IMR-90 (cell line): Measurements from ENCODE around the gene PRMT7. TPM values are rescaled to one million over a fixed set of nuclear protein-coding genes. Genes with fewer than 3 reads are reported as not detected.

Source experiments
- ATAC-seq: fragments of 200-7000 bp; cut with Tn5 transposase; 2 replicates; pipeline ENCODE4 v1.9.1; 2020; ENCODE audit warnings: low read depth, mild to moderate bottlenecking, moderate library complexity
- BruUV-seq: library from RNA; stranded (reverse); fragments of 400-500 nt; replicated peaks from 2 replicates; lab custom pipeline; 2021; lab: Mats Ljungman, UMichigan
- CTCF ChIA-PET: fragments of 300-600 bp; formaldehyde crosslinking; extraction: SDS; loops from one replicate; lab custom pipeline; 2021; ENCODE audit warnings: antibody characterized with exemption; lab: Yijun Ruan, JAX
- POLR2A ChIA-PET: fragments of 300-600 bp; sonication (Branson Sonifier 250); formaldehyde crosslinking; loops from one replicate; lab custom pipeline; 2022; ENCODE audit warnings: antibody characterized with exemption; ENCODE audit not compliant: unreplicated experiment; lab: Charles Lee
- DNase-seq: peaks from one replicate; pipeline ENCODE4 v3.0.0; 2013
- H2AFZ ChIP-seq: replicated peaks from 2 replicates; pipeline ENCODE3; 2013; ENCODE audit warnings: low read length, mild to moderate bottlenecking; ENCODE audit not compliant: poor library complexity
- H2AK5ac ChIP-seq: 2 replicates; pipeline ENCODE4 v1.6.1; 2013; ENCODE audit warnings: low read depth, low read length, inconsistent platforms
- H2AK9ac ChIP-seq: replicated peaks from 2 replicates; pipeline ENCODE3; 2013; ENCODE audit warnings: mild to moderate bottlenecking, low read depth, low read length, moderate library complexity; ENCODE audit not compliant: poor library complexity
- H2BK120ac ChIP-seq: 2 replicates; pipeline ENCODE4 v1.6.1; 2013; ENCODE audit warnings: low read depth, low read length, inconsistent platforms
- H2BK15ac ChIP-seq: 3 replicates; pipeline ENCODE4 v1.6.1; 2013; ENCODE audit warnings: low read depth, low read length, inconsistent platforms
- H2BK20ac ChIP-seq: 2 replicates; pipeline ENCODE4 v1.6.1; 2013; ENCODE audit warnings: low read depth, mild to moderate bottlenecking, inconsistent platforms, low read length, moderate library complexity
- H2BK5ac ChIP-seq: 2 replicates; pipeline ENCODE4 v1.6.1; 2013; ENCODE audit warnings: mild to moderate bottlenecking, low read depth, low read length, inconsistent platforms; ENCODE audit not compliant: poor library complexity, severe bottlenecking
- H3K14ac ChIP-seq: replicated peaks from 2 replicates; pipeline ENCODE4 v1.6.1; 2013; ENCODE audit warnings: low read depth, low read length, inconsistent platforms
- H3K18ac ChIP-seq: 2 replicates; pipeline ENCODE4 v1.6.1; 2013; ENCODE audit warnings: low read depth, low read length, control low read depth
- H3K23ac ChIP-seq: 2 replicates; pipeline ENCODE4 v1.6.1; 2013; ENCODE audit warnings: low read depth, low read length, inconsistent platforms
- H3K27ac ChIP-seq: 2 replicates; pipeline ENCODE4 v1.5.1; 2013; ENCODE audit warnings: mild to moderate bottlenecking, control low read depth, low read length; ENCODE audit not compliant: insufficient read depth
- H3K27me3 ChIP-seq: 2 replicates; pipeline ENCODE4 v1.6.1; 2013; ENCODE audit warnings: low read length; ENCODE audit not compliant: control insufficient read depth, insufficient read depth
- H3K36me3 ChIP-seq: 2 replicates; pipeline ENCODE4 v1.6.1; 2013; ENCODE audit warnings: low read length, mixed read lengths; ENCODE audit not compliant: control insufficient read depth, insufficient read depth
- H3K4ac ChIP-seq: 2 replicates; pipeline ENCODE4 v1.6.1; 2013; ENCODE audit warnings: low read depth, low read length, inconsistent platforms
- H3K4me1 ChIP-seq: 2 replicates; pipeline ENCODE4 v1.6.1; 2013; ENCODE audit warnings: low read length, mixed read lengths; ENCODE audit not compliant: control insufficient read depth, insufficient read depth
- H3K4me2 ChIP-seq: 2 replicates; pipeline ENCODE4 v1.6.1; 2013; ENCODE audit warnings: low read depth, mild to moderate bottlenecking, control low read depth, low read length, moderate library complexity
- H3K4me3 ChIP-seq: 2 replicates; pipeline ENCODE4 v1.5.1; 2013; ENCODE audit warnings: low read depth, mild to moderate bottlenecking, control low read depth, low read length, moderate library complexity; ENCODE audit not compliant: insufficient read depth
- H3K56ac ChIP-seq: 2 replicates; pipeline ENCODE4 v1.6.1; 2013; ENCODE audit warnings: low read length, inconsistent platforms; ENCODE audit not compliant: insufficient read depth; ENCODE audit errors: extremely low read depth
- H3K79me1 ChIP-seq, 2 experiments: 2 replicates each; pipeline ENCODE4 v1.6.1; 2013; ENCODE audit warnings: low read length in 2 of 2, inconsistent platforms in 1 of 2, low read depth in 1 of 2
- H3K9ac ChIP-seq: 2 replicates; pipeline ENCODE4 v1.6.1; 2013; ENCODE audit warnings: low read depth, low read length, control low read depth
- H3K9me1 ChIP-seq: 2 replicates; pipeline ENCODE4 v1.6.1; 2013; ENCODE audit warnings: low read length, inconsistent platforms; ENCODE audit not compliant: insufficient read depth
- H3K9me3 ChIP-seq: 2 replicates; pipeline ENCODE4 v1.6.1; 2013; ENCODE audit warnings: low read length; ENCODE audit not compliant: control insufficient read depth, insufficient read depth
- H4K20me1 ChIP-seq: 2 replicates; pipeline ENCODE4 v1.6.1; 2013; ENCODE audit warnings: low read length, inconsistent platforms; ENCODE audit not compliant: insufficient read depth
- H4K5ac ChIP-seq: 2 replicates; pipeline ENCODE4 v1.6.1; 2013; ENCODE audit warnings: mild to moderate bottlenecking, low read depth, low read length, control low read depth
- H4K8ac ChIP-seq, 2 experiments: 2 replicates each; pipeline ENCODE4 v1.6.1; 2013; ENCODE audit warnings: low read depth in 2 of 2, low read length in 2 of 2, control low read depth in 1 of 2, inconsistent platforms in 1 of 2
- H4K91ac ChIP-seq: 2 replicates; pipeline ENCODE4 v1.6.1; 2013; ENCODE audit warnings: low read depth, low read length, inconsistent platforms; ENCODE audit not compliant: insufficient read depth
- BHLHE40 ChIP-seq: fragments of 150-350 bp; IDR thresholded peaks from 2 replicates; pipeline ENCODE4 v1.6.1; 2016; ENCODE audit warnings: mild to moderate bottlenecking, low read depth, low read length
- CEBPB ChIP-seq: IDR thresholded peaks from 2 replicates; pipeline ENCODE4 v1.6.1; 2012; ENCODE audit warnings: low read depth, low read length, improper control_type of control experiment
- CHD1 ChIP-seq: IDR thresholded peaks from 2 replicates; pipeline ENCODE4 v1.6.1; 2012; ENCODE audit warnings: low read depth, low read length, improper control_type of control experiment
- CTCF ChIP-seq: conservative IDR thresholded peaks from 2 replicates; pipeline ENCODE4 v1.5.1; 2012; ENCODE audit warnings: mild to moderate bottlenecking, low read depth, low read length, improper control_type of control experiment
- FOS ChIP-seq: fragments of 150-350 bp; IDR thresholded peaks from 2 replicates; pipeline ENCODE4 v1.6.1; 2016; ENCODE audit warnings: low read depth, low read length
- MAFK ChIP-seq: IDR thresholded peaks from 2 replicates; pipeline ENCODE4 v1.6.1; 2012; ENCODE audit warnings: low read depth, low read length, improper control_type of control experiment
- MXI1 ChIP-seq: IDR thresholded peaks from 2 replicates; pipeline ENCODE4 v1.6.1; 2012; ENCODE audit warnings: low read depth, mild to moderate bottlenecking, low read length, moderate library complexity, borderline replicate concordance
- NFE2L2 ChIP-seq: fragments of 150-350 bp; IDR thresholded peaks from 2 replicates; pipeline ENCODE4 v1.6.1; 2016; ENCODE audit warnings: low read depth, mild to moderate bottlenecking, low read length
- POLR2A ChIP-seq: IDR thresholded peaks from 2 replicates; pipeline ENCODE4 v1.6.1; 2012; ENCODE audit warnings: mild to moderate bottlenecking, low read depth, low read length
- RCOR1 ChIP-seq: IDR thresholded peaks from 2 replicates; pipeline ENCODE4 v1.6.1; 2012; ENCODE audit warnings: mild to moderate bottlenecking, low read length, improper control_type of control experiment; ENCODE audit not compliant: insufficient replicate concordance
- RFX5 ChIP-seq: IDR thresholded peaks from 2 replicates; pipeline ENCODE4 v1.8.0; 2012; ENCODE audit warnings: low read depth, mild to moderate bottlenecking, low read length, moderate library complexity
- WGBS, 2 experiments: methylation state at CpG; one replicate each; pipeline versions ENCODE4 v1.1.5 to v1.1.7; 2013; ENCODE audit warnings: missing lambda C conversion rate in 2 of 2; ENCODE audit not compliant: insufficient read length in 1 of 2; ENCODE audit errors: extremely low coverage in 2 of 2; 5-methylcytosine and 5-hydroxymethylcytosine counted together
- dilution Hi-C: fragments of 300-500 bp; cut with HindIII; formaldehyde crosslinking; loops from one replicate; pipeline ENCODE4 v1.14.3; 2018; ENCODE audit warnings: low sequenced_read_pairs; ENCODE audit not compliant: unreplicated experiment
- in situ Hi-C: fragments of 300-500 bp; cut with MboI; formaldehyde crosslinking; loops from 3 replicates; pipeline ENCODE4 v1.14.3; 2019; ENCODE audit warnings: low sequenced_read_pairs, inconsistent platforms, mixed read lengths
- intact Hi-C: fragments of 100-400 bp; cut with micrococcal nuclease; formaldehyde crosslinking; loops from 2 replicates; pipeline ENCODE4 v1.10.0; 2022
- polyA plus RNA-seq, 3 experiments: library from polyadenylated mRNA; depleted of rRNA; stranded (reverse); fragments of >200 nt; gene quantifications; 2 replicates each; pipeline ENCODE4 v1.2.3, GENCODE V29; 2012; ENCODE audit warnings: low replicate concordance in 1 of 3
- total RNA-seq: library from RNA; depleted of rRNA; stranded (reverse); fragments of >200 nt; gene quantifications from 2 replicates; pipeline ENCODE4 v1.2.3, GENCODE V29; 2012
- TF ChIP-seq, protein P1 (sequence below): fragments of 150-350 bp; IDR thresholded peaks from 2 replicates; pipeline ENCODE4 v1.6.1; 2016; ENCODE audit warnings: low read depth, mild to moderate bottlenecking, low read length, moderate library complexity, borderline replicate concordance

Gene PRMT7
- total and polyA plus RNA-seq, 2 of the 4 experiments (the other 2 are of a cell fraction) = 63.1 to 68.6 TPM

- POLR2A ChIA-PET = interaction anchor here (0.6 to 1.0 kb wide), 2 partner anchors 8 to 361 kb away, joined by 3 read pairs; no protein-coding TSS in a partner anchor
- DNase-seq (no peak), ATAC-seq (no peak)
- Histone ChIP-seq H3K18ac (no peak overlapping the region), H3K4me2 (no peak overlapping the region), H2AK9ac (no peak overlapping the region), H2BK15ac (no peak overlapping the region), H3K79me1 (peaks cover 7 to 66% of the 10 kb centered on the region in 2 experiments; a peak in 2 of 4 replicates), H3K4me3 (no peak overlapping the region), H3K14ac (no peak overlapping the region), H3K9me1 (no peaks in the 10 kb centered on the region), H2AFZ (no peak overlapping the region), H4K8ac (no peak overlapping the region), H4K20me1 (peaks cover 48% of the 10 kb centered on the region), H4K5ac (no peak overlapping the region), H3K27me3 (no peaks in the 10 kb centered on the region), H3K4me1 (no peaks in the 10 kb centered on the region; the same call in 1 of the 2 replicates), H3K9ac (no peak overlapping the region), H2AK5ac (no peak overlapping the region), H2BK120ac (no peak overlapping the region), H3K27ac (no peak overlapping the region), H2BK20ac (no peak overlapping the region), H3K4ac (no peak overlapping the region), H2BK5ac (no peak overlapping the region), H3K36me3 (peaks cover 17% of the 10 kb centered on the region), H3K9me3 (no peaks in the 10 kb centered on the region), H3K56ac (no peak overlapping the region), H3K23ac (no peak overlapping the region; the same call in 1 of the 2 replicates), H4K91ac (no peak overlapping the region)
- WGBS, 2 experiments = 100% methylated on average over 3 of the region's 13 CpGs; no CpG with 5 or more reads in 1 of the 2 experiments
- dilution Hi-C loops = no loop called here
- intact Hi-C loops = loop anchor here (2.0 kb wide), 1 partner anchor 13 kb away; no protein-coding TSS in a partner anchor
- no TSS peak for BruUV-seq
- CTCF ChIA-PET = interaction anchor here (0.7 to 1.1 kb wide), 3 partner anchors 16 to 133 kb away, joined by 3 read pairs; partner anchors contain the start of genes PRMT7, SLC7A6 and SLC7A6OS
- TF ChIP-seq POLR2A (no peak), RCOR1 (no peak), NFE2L2 (no peak), FOS (no peak), CEBPB (no peak), MXI1 (no peak), BHLHE40 (no peak), CTCF (no peak), RFX5 (no peak), CHD1 (no peak), MAFK (no peak)
- TF ChIP-seq, protein P1, sequence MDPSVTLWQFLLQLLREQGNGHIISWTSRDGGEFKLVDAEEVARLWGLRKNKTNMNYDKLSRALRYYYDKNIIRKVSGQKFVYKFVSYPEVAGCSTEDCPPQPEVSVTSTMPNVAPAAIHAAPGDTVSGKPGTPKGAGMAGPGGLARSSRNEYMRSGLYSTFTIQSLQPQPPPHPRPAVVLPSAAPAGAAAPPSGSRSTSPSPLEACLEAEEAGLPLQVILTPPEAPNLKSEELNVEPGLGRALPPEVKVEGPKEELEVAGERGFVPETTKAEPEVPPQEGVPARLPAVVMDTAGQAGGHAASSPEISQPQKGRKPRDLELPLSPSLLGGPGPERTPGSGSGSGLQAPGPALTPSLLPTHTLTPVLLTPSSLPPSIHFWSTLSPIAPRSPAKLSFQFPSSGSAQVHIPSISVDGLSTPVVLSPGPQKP = no peak
- in situ Hi-C loops = no loop called here
Observed at GRCh38 chr16:68279726-68280558, 30.9 kb upstream of the PRMT7 start.
